Brain pericyte (primary cell): ENCODE results near the gene KLRD1.
"Not testable (repeated sequence)": the region's sequence is repeated elsewhere in the genome, so short reads cannot be mapped to it uniquely, and the experiment has no call there.

ENCODE experiments used
- DNase-seq: peaks from one replicate; pipeline ENCODE4 v3.0.0-alpha.2; 2012; ENCODE audit warnings: low read depth, low spot score

Gene KLRD1

GRCh38 chr12:10368206-10369171 is 60.8 kb downstream of the KLRD1 start:
- no peak for DNase-seq

- DNase-seq, result no peak
Measured at GRCh38 chr12:10369557-10370415, 62.1 kb downstream of the KLRD1 start.

- DNase-seq, result not testable (repeated sequence)
Measured at GRCh38 chr12:10371893-10372535, 64.3 kb downstream of the KLRD1 start.

GRCh38 chr12:10372559-10372958 is 64.9 kb downstream of the KLRD1 start:
- DNase-seq, result no peak

GRCh38 chr12:10374624-10375018 is 67.0 kb downstream of the KLRD1 start:
- DNase-seq, result no peak

GRCh38 chr12:10378737-10379136 is 71.1 kb downstream of the KLRD1 start:
- DNase-seq, result not testable (repeated sequence)
